GM19035 (cell line): ENCODE measurements around the gene POU3F3.

ENCODE experiments used
- ATAC-seq: cut with Tn5 transposase; IDR thresholded peaks from one replicate; pipeline ENCODE4 v1.9.1; 2021; ENCODE audit not compliant: unreplicated experiment

The POU3F3 gene

DNA sequence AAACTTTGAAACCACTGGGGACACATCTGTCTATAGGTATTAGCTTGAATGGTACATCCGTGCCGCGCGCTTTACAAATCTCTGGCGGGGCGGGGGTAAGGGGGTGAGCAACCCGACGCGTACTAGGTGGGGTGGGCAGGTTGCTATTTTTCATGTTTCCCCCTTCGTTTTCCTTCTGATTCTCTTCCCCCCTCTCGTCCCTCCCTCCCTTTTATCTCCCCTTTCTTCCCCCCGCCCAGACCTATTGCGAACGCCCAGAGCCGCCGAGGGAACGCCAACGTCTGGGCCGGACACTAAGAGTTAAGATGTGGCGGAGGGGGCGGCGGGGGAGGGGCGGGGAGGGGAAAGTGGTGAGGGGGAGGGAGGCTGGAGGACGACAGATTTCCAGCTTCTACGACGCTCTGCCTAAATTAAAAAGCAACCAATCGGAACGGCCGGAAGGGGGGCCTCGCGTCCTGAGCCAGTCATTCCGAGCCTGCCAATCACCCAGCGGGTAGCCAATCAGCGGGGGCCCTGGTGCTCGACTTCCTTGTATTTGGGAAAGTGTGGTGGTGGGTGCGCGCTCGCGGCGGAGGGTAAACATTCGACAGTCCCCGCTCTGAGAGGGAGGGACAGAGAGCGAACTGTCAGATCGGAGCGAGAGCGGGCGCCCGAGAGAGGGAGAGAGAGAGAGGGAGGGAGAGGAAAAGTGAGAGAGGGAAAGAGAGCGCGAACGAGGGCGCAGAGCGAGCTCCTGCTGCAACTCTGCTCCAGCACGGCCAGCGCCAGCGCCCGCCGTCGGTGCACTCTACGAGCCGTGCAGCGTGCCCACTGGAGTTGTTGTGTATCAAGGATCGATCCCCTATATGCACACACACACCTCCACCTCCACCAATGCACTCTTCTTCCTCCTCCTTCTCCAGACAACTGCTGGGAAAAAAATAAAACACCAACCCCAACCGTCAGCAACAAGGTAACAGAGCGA, at the start of gene POU3F3:
Gene POU3F3 (plus strand): TSS at position 582 of the 964 bp plus-strand sequence. CDS start 1,396 bp downstream, outside the sequence.
- ATAC-seq, result no peak

DNA sequence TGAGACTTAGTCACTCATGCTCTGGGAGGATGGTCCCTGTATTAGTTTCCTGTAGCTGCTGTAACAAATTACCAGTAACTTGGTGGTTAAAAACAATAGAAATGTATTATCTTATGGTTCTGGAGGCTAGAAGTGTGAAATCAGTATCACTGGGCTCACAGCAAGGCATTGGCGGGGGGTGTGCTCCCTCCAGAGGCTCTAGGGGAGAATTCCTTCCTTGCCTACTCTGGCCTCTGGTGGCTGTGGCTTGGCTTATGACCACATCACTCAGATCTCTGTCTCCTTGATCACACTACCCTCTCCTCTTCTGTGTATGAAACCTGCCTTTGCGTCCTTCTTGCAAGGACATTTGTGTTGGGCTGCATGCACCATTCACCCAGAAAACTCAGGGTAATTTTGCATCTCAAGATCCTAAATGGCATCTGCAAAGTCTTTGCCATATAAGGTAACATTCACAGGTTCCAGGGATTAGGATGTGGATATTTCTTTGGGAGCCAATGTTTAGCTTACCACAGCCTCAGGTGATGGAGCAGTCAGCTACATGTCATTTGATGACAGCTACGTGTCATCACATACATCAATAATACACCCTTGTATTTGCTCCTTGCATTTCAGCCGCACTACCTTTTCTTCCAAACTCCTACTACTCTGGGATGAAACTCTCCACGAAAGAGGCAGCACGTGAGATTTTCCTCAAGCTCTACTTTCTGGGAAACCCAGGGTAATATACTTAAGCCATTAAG, 49.6 kb upstream of the POU3F3 start:
- no peak for ATAC-seq

DNA sequence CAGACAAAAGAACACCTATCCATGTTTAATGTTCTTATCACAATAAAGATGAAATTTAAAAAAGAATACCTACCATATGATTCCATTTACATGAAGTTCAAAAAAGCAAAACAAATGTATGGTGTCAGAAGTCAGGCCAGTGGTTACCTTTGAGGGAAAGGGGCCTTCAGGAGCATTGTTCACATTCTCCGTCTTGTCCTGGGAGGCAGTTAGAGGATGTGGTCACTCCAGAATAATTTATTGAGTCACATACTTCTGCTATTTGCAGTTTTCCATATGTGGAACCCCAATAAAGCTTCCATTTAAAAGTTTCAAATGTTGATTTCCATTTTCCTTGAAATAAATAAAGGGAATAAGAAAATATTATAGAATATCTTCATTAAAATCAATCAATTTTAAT, 41.6 kb upstream of the POU3F3 start:
- no peak for ATAC-seq

DNA sequence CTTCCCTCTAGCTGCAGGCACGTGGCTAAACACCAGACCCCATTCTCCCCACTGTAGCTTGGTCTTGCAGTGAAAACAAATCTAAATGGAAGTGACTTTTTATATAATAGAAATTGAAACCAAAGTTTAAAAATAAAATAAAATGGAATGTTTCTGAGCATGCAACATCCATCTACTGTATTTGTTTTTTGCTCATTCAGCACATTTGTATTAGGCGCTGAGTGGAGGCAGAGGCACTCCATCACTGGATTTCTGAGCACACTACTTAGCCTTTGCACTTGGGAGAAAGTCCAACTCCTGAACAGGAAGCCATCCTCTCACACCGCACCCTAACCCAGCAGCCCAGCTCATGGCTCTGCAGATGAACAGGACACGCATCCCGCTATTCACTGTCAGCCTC, 37.8 kb upstream of the POU3F3 start:
- no peak for ATAC-seq

DNA sequence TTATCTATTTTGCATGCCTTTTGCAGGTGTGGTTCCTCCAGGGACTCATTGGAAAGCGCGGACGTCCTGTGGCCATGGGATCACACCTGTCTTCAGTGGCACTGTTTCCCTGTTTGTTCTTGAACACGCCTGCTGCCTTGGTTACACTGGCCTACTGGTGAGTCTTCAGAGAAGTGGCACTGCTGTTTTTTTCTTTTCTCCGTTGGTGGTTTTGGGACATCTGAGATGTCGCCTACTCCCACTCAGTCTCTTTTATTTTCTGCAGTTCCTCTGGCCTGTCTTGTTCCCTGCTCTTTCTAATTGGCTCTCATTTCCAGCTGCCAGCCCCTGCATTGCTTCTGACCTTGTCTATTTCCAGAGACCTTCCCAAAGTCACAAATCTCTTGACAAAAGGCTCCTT, 35.7 kb upstream of the POU3F3 start:
- no peak for ATAC-seq

DNA sequence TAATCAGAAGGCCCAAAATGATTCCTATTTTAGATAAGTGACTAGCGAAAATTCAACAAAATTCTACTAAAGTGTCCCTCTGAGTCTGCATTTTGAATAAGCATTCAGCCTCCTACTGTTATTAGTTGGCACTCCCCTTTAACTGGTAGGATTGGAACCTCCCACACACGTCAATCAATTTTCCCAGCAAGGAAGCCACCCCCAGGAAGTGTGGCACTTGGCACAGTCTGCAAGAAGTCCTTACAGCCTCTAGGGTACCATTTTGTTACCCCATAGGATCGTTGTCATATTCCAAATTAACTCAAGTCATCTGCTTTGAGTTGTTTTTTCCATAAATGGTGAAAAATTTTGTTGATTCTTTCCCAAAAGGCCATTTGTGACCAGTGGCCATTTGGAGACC, 33.8 kb upstream of the POU3F3 start:
- no peak for ATAC-seq

DNA sequence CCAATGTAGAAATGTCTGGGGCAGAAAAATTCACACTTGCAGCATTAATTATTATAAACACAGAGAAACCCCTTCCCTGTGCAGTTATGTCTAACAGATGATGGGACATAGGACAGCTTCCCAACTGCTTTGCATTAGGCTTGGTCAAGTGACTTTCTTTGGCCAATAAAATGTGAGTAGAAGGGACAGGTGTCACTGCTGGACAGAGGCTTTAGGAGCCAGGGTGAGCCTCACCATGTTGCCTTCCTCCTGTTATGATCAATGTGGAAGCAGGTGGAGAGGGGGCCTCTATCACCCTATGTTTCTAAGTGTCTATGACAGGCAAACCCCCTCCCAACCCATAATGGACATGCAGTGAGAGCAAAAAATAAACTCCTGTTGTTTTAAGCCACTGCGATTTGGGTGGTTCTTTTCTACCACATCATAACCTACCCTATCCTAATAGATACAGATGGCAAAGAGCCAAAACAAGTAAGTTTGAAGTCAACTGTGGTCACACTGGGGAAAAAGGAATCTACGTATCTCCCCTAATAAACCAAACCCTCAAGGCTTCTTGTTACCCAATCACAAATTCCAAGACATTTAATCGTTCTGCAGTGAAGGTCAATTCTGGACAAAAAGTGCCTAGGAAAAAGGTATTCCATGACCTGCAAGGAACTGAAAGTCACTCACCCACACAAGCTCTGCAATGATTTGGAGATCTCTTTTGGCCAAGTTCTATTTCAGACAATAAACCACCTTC, 28.6 kb upstream of the POU3F3 start:
- no peak for ATAC-seq

DNA sequence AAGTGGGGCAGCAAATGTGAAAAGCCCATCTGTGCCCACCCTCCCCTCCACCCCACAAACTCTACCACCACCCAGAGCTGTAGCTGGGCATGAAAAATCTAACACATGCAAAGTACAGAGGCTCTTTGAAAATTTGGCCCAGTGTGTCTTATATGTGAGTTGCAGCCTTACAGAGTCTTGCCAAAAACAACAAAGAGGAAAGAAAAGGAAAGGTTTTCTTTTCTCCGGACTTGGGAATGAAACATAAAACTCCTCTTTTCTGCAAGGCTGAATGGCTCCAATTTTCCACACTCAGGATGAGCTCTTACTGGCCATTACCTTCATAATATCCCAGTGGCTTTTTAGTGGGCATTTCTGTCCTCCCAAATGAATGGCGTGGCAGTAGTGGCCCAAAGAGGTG, 27.9 kb upstream of the POU3F3 start:
- ATAC-seq, result no peak

DNA sequence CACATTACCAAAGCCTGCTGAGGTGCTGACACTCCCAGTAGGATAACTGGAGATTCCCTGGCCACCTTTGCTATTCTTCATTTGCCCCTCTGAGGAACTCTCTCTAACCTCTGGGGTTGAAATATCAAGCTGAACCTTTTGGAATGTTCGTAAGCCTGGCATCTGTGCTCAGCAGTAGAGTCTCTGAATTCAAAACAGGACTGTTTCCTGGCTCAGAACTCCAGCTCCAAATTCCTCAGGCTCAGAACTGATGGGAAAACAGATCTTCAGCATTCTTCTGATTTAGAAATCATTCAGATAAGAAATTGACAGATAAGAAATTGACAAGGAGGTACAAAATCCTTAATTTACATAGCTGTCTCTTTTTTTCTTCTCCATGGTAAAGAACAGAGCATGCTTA, 22.2 kb upstream of the POU3F3 start:
- no peak for ATAC-seq

DNA sequence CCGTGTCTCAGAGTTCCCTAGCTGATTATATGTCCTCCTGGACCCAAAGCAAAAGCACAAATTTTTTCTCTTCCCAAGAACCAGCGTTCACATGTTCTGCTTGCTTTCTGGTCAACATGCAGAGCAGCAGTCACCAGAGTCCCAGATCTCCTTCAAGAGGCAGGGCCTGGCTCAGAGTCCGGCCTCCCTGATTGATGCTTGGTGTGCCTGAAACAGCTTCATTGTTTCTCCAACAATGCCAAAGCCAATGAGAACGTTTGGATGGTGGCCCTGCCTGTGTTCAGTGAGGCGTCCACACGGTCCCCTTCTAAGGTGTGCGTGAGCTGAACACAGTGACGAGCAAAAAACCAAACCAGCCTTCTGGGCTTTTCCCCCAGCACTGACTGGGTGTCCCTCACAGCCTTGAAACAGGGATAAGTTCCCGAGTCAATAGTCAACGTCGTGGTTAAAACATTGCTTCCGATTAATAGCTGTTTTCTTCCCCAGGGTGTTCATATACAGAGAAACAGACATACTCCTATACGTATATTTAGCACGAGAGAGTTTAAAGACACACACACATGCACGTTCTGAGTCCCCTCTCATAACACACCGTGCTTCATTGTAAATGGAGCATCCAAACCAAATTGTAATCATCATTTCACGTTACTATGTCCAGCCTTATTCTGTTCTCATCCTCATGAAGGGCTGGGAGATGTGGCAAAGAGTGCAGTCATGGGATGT, 19.3 kb upstream of the POU3F3 start:
- ATAC-seq, result no peak

DNA sequence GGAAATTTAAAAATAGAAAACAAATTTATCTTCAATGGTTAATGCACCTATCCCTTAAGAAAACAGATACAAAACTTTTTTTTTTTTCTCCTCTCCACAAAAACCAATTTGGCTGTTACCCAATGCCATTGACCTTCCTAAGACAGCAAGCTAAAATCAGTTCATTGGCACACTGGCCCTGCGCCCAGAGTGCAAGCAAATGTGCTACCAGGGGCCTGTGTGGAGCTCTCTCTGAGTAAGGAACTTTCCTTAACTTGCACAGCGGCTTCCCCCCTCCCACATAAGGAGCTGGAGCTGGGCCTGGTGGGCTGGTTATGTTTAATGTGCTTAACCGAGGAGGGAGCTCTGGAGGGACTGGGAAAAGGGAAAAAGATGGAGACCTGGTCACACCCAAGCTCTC, 17.6 kb upstream of the POU3F3 start:
- no peak for ATAC-seq

DNA sequence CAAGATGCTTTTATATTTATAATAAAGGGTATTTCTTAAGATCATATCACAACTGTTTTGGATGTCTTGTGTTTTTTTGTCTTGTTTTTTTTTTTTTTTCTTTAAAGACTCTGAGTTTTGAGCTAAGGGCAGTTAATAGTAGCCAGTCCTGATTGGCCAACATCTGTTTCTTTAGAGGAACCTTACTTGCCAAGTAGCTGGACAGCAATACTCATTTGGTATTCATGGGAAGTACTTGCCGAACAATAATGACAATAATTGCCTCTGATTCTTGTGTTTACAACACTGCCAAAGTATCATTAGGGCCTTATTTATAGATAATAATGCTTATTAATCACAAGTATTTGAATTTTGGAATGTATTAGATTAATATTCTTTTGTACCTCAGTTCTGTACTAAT, 17.1 kb upstream of the POU3F3 start:
- ATAC-seq, result no peak

DNA sequence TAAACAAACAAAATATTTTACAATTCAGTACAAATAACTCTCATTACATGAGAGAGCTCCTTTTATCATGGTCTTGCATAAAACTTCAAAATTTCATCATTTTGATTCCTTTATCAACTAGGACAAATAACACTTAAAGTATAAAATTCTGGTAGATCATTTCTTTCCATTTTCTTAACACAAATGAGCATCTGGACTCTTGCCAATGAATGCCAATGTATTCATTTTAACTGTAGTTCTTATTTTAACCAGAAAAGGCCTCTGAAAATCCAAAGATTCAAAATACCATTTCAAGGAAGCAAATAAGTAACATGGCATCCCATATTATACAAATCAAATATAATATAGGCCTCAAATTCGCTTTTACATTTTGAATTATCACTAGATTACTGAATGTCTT, 13.8 kb upstream of the POU3F3 start:
- no peak for ATAC-seq

DNA sequence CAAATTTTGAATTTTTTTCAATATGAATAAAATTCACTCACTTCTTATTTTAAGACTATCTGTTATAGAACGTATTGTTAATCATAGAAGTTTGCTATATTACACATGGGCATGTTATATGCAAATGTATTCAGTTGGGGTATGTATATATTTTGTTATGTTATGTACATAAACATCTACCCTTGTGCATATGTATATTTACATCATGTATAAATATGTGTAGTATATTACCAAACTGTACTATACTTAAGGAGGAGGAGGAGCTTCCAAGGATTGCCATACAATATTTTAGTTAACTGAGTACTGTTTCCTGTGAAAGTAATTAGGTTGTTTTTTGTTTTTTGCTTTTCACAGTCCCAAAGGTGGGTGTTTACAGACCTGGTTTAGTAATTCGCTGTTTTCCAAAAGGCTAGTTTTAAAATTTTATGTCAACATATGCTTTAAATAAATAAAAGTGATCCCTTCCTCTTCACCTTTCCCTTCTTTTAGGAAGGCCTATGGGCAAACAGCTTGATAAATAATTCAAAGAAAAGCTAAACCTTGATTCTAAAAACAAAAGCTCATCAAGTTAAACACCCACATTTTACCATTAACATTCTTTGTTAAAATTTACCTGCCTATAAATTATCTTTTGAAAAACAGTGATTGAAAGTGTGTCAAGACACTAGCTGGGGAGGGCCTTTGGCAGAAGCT, 12.9 kb upstream of the POU3F3 start:
- ATAC-seq, result no peak

DNA sequence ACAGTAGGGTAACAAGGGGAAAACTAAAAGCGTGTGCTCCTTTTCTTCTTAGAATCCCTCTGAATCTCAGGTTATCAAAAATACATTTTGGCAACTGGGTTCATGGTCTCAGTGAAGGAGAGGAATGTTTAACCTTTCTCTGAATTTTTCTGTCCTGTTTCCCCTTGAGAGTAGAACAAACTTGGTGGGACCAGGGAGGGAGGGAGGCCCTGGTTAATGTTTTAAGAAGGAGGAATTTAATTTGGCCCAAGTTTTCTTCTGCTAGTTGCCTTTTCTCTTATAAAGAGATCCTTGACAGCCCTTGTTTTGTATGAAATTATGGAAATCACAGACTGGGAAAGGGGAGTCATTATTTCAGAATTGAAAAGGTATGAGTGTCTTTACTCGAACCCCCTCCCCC, 12.2 kb upstream of the POU3F3 start:
- ATAC-seq, result no peak

DNA sequence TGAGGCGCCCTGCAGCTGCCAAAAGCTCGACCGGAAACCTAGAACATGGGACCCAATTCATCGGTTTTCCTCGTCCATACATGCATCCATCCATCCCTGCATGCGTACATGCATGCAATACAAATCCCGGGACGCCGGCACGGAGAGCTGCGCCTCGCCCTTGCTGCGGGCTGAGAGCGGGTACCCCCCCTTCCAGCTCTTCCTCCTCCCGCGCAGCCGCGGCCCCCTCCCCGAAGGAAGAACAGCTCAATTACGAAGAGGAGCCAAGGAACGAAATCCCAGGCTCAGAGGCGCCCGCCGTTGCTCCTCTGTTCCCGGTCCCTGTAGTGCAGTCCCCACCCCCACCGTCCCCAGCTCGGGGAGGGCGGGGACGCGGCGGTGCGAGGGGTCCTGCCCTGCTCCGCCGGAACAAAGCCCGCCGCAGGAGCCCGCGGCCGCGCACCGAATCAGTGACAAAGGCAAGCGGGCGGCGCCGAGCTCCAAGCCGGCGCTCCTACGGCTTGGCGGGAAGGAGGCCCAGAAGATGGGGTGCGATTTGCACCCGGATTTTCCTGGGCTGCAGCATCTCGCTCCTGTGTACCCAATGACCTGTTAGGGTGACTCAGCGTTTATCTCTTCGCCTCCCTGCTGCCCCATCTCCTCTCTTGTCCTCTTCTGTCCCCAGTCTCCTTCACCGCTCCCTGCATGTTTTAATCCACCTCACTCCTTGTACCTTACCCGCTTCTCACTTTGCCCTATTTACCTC, 8.9 kb upstream of the POU3F3 start:
- ATAC-seq, result no peak

DNA sequence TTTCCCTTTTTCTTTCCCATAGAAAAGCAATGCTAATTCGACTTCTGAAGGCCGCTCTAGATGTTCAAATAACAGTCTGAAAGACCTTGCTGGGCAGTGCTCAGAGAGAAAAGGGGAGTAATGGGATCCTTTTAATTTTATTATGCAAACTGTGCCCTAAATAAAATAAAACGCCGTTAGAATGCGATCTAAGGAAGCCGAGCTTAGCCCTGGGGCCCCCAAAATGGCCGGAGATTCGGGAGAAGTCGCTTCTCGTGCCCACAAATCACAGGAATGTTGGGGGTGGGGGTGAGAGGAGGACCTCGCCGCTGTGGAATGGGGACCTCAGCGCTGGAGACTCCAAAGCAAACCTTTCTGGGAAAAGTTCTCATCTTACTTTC, 8.4 kb upstream of the POU3F3 start:
- ATAC-seq, result no peak

DNA sequence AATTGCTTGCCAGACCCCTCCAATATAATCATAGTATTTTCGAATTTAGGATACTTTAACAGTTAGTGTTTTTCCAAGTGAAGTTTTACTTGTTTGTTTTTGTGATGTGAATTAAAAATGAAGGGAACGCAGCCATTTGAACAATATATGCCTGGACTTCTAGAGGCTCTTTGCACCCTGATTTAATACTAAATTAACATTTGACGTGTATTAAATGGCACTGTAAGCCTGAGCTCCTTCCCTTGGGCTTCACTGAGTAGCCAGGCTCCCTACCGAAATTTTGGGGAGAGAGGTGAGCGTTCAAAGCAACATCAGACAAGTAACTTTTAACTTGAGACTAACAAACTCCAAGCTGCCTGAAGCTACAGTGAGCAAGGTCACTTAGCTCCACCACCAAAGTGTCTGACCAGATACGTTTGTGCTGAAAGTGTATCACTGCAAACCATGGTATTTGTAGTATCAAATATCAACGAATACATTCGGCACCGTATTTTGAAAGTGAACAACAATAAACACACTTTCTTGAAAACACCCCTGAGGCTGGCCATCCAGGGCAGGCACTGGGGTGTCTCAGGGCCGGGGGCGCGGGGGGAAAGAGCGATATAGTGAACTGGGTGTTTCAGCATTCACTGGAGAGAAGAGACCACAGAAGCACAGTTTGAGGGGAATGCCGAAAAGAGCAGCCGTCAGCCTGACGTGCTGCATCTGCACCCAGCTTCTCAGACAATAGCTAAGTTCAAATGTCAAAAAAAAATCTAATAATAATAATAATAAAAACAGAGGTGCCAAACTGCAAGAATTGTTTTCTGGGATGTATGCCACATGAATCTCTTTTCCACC, 7.7 kb upstream of the POU3F3 start:
- ATAC-seq, result no peak
